GM12878 (cell line): ENCODE results near the gene LKAAEAR1.

Experiments used
- ESRRA ChIP-seq: IDR thresholded peaks from 2 replicates; pipeline ENCODE4 v1.6.1; 2012; ENCODE audit warnings: mild to moderate bottlenecking, low read length, improper control_type of control experiment
- NR2F1 ChIP-seq: fragments of 450-650 bp; conservative IDR thresholded peaks from 2 replicates; pipeline ENCODE4 v1.6.1; 2017; ENCODE audit warnings: mild to moderate bottlenecking
- POLR2A ChIP-seq: IDR thresholded peaks from 2 replicates; pipeline ENCODE4 v1.6.1; 2011; ENCODE audit warnings: low read depth, mild to moderate bottlenecking, low read length
- RFX5 ChIP-seq: IDR thresholded peaks from 2 replicates; pipeline ENCODE4 v1.6.1; 2011; ENCODE audit warnings: low read depth, low read length, improper control_type of control experiment
- SMC3 ChIP-seq: IDR thresholded peaks from 2 replicates; pipeline ENCODE4 v1.6.1; 2011; ENCODE audit warnings: low read length, improper control_type of control experiment, borderline replicate concordance

DNA sequence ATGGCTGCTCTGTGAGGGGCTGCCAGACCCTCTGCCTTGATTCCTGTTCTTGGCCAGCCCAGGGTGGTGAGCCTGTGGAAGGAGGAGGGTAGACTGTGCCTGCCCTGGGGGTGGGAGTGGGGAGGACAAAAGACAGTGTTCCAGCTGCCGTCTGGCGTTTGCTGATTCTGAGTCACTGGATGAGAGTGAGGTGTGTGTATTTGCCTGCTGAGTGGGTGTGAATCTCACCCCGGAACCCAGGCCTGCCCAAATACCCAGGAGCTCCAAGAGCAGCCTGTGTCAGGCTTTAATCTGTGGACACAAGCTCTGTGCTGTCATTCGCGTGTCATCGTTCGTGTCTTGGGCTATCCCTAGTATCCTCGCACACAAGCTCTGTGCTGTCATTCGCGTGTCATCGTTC is 2.6 kb upstream of the LKAAEAR1 start:
- TF ChIP-seq POLR2A (no peak), NR2F1 (no peak), RFX5 (no peak), SMC3 (no peak), ESRRA (no peak)
